ENCODE data around the gene FCRL3.

Gene FCRL3

GRCh38 chr1:157641177-157641576 is 59.4 kb downstream of the FCRL3 start:
- no peak overlapping the region for H3K9ac ChIP-seq (ENCODE audit: low read depth in 1 of 2, low read length in 2 of 2)
- H3K36me3 ChIP-seq (ENCODE audit: control insufficient read depth in 2 of 2, insufficient read depth in 2 of 2, low read length in 2 of 2) = no peaks in the 10 kb centered on the region
- H3K4me3 ChIP-seq (ENCODE audit: low read length in 2 of 2) = no peak overlapping the region
- peaks cover 0 to 6% of the 10 kb centered on the region in 2 donors for H3K27me3 ChIP-seq (ENCODE audit: control insufficient read depth in 2 of 2, insufficient read depth in 2 of 2, low read length in 2 of 2)
- H3K4me1 ChIP-seq (ENCODE audit: control insufficient read depth in 2 of 2, insufficient read depth in 2 of 2, low read length in 2 of 2) = no peaks in the 10 kb centered on the region
- H3K27ac ChIP-seq (ENCODE audit: low read depth in 2 of 2, low read length in 2 of 2) = no peak overlapping the region
- no peaks in the 10 kb centered on the region for H3K9me3 ChIP-seq (ENCODE audit: control insufficient read depth in 2 of 2, low read length in 2 of 2)

- Histone ChIP-seq H3K9me3 (ENCODE audit: control insufficient read depth in 2 of 2, low read length in 2 of 2) (no peaks in the 10 kb centered on the region), H3K4me1 (ENCODE audit: control insufficient read depth in 2 of 2, insufficient read depth in 2 of 2, low read length in 2 of 2) (no peaks in the 10 kb centered on the region), H3K36me3 (ENCODE audit: control insufficient read depth in 2 of 2, insufficient read depth in 2 of 2, low read length in 2 of 2) (no peaks in the 10 kb centered on the region), H3K4me3 (ENCODE audit: low read length in 2 of 2) (no peak overlapping the region), H3K27ac (ENCODE audit: low read depth in 2 of 2, low read length in 2 of 2) (no peak overlapping the region), H3K27me3 (ENCODE audit: control insufficient read depth in 2 of 2, insufficient read depth in 2 of 2, low read length in 2 of 2) (peaks cover 0 to 6% of the 10 kb centered on the region in 2 donors), H3K9ac (ENCODE audit: low read depth in 1 of 2, low read length in 2 of 2) (no peak overlapping the region)
Measured at GRCh38 chr1:157639800-157640199, 60.8 kb downstream of the FCRL3 start.

GRCh38 chr1:157628773-157629172 is 71.8 kb downstream of the FCRL3 start:
- H3K36me3 ChIP-seq (ENCODE audit: control insufficient read depth in 2 of 2, insufficient read depth in 2 of 2, low read length in 2 of 2) = no peaks in the 10 kb centered on the region
- no peaks in the 10 kb centered on the region for H3K4me1 ChIP-seq (ENCODE audit: control insufficient read depth in 2 of 2, insufficient read depth in 2 of 2, low read length in 2 of 2)
- H3K9ac ChIP-seq (ENCODE audit: low read depth in 1 of 2, low read length in 2 of 2) = no peak overlapping the region
- H3K27me3 ChIP-seq (ENCODE audit: control insufficient read depth in 2 of 2, insufficient read depth in 2 of 2, low read length in 2 of 2) = peaks cover 0 to 2% of the 10 kb centered on the region in 2 donors
- no peaks in the 10 kb centered on the region for H3K9me3 ChIP-seq (ENCODE audit: control insufficient read depth in 2 of 2, low read length in 2 of 2)
- no peak overlapping the region for H3K4me3 ChIP-seq (ENCODE audit: low read length in 2 of 2)
- no peak overlapping the region for H3K27ac ChIP-seq (ENCODE audit: low read depth in 2 of 2, low read length in 2 of 2)

Data from mucosa of rectum (tissue), 2 donors.